Stimulated activated naive CD8-positive, alpha-beta T cell treated with anti-CD3 and anti-CD28 coated beads, Interleukin-15, Interleukin-2, amounts not matched to agents 100 U/mL and 50 U/mL, for 24 hours (primary cell): Measurements from ENCODE around the gene DMTF1.

Source experiments
- ATAC-seq: fragments of 150-1000 bp; cut with Tn5 transposase; one replicate; pipeline ENCODE4 v1.10.0; 2021
- DNase-seq: peaks from one replicate; pipeline ENCODE4 v3.0.0; 2021

DMTF1 gene

GRCh38 chr7:87147500-87147899 lies 4.8 kb upstream of the DMTF1 start:
- ATAC-seq: no peak
- DNase-seq: no peak

- DNase-seq (no peak), ATAC-seq (no peak)
Observed at GRCh38 chr7:87148332-87148955, 3.8 kb upstream of the DMTF1 start.

GRCh38 chr7:87151002-87151728 lies 1.1 kb upstream of the DMTF1 start:
- DNase-seq (no peak), ATAC-seq (no peak)

- peak; percentile 28 for ATAC-seq
- no peak for DNase-seq
Observed at GRCh38 chr7:87151729-87152111, 533 bp upstream of the DMTF1 start.

- DNase-seq: peak; percentile 56
- ATAC-seq: peak; percentile 51
Observed at GRCh38 chr7:87152897-87153641, 816 bp downstream of the DMTF1 start.

- ATAC-seq (no peak), DNase-seq (no peak)
Observed at GRCh38 chr7:87154166-87154565, 1.9 kb downstream of the DMTF1 start.

- ATAC-seq: no peak
- DNase-seq: no peak
Observed at GRCh38 chr7:87154569-87154968, 2.3 kb downstream of the DMTF1 start.

- no peak for ATAC-seq
- DNase-seq: no peak
Observed at GRCh38 chr7:87155788-87156187, 3.5 kb downstream of the DMTF1 start.

- ATAC-seq (no peak), DNase-seq (no peak)
Observed at GRCh38 chr7:87156709-87157108, 4.5 kb downstream of the DMTF1 start.

GRCh38 chr7:87159538-87159937 lies 7.3 kb downstream of the DMTF1 start:
- DNase-seq (no peak), ATAC-seq (no peak)

- DNase-seq (no peak), ATAC-seq (no peak)
Observed at GRCh38 chr7:87164433-87164832, 12.2 kb downstream of the DMTF1 start.

- DNase-seq (no peak), ATAC-seq (no peak)
Observed at GRCh38 chr7:87170828-87171227, 18.6 kb downstream of the DMTF1 start.

- ATAC-seq (no peak), DNase-seq (no peak)
Observed at GRCh38 chr7:87171282-87171934, 19.2 kb downstream of the DMTF1 start.

- DNase-seq: no peak
- ATAC-seq: no peak
Observed at GRCh38 chr7:87173471-87173870, 21.2 kb downstream of the DMTF1 start.

GRCh38 chr7:87178320-87178719 lies 26.1 kb downstream of the DMTF1 start:
- DNase-seq (no peak), ATAC-seq (no peak)

GRCh38 chr7:87179180-87179579 lies 26.9 kb downstream of the DMTF1 start:
- ATAC-seq: no peak
- no peak for DNase-seq

- no peak for ATAC-seq
- DNase-seq: no peak
Observed at GRCh38 chr7:87187120-87187519, 34.9 kb downstream of the DMTF1 start.

GRCh38 chr7:87188930-87189329 lies 36.7 kb downstream of the DMTF1 start:
- ATAC-seq (no peak), DNase-seq (no peak)

GRCh38 chr7:87190783-87191182 lies 38.5 kb downstream of the DMTF1 start:
- no peak for DNase-seq
- ATAC-seq: no peak

- DNase-seq: no peak
- ATAC-seq: peak; percentile 58
Observed at GRCh38 chr7:87192784-87193487, 40.7 kb downstream of the DMTF1 start.

GRCh38 chr7:87193912-87194311 lies 41.7 kb downstream of the DMTF1 start:
- ATAC-seq (no peak), DNase-seq (no peak)

- ATAC-seq (no peak), DNase-seq (no peak)
Observed at GRCh38 chr7:87199241-87199640, 47.0 kb downstream of the DMTF1 start.
